Measurements from ENCODE around the gene RAD51AP2.
A peak's percentile ranks its signal among the peaks of the same experiment; 100 is the strongest.

Gene RAD51AP2

GRCh38 chr2:17470855-17471641 is 47.2 kb downstream of the RAD51AP2 start:
- peaks cover 23% of the 10 kb centered on the region for H3K36me3 Mint-ChIP-seq (ENCODE audit: low read depth)
- no peak overlapping the region for H3K4me3 Mint-ChIP-seq
- DNase-seq: peak; percentile 4
- no peak overlapping the region for H3K27ac Mint-ChIP-seq
- TF ChIP-seq CTCF (IDR thresholded peaks at IDR 0.05): peak; percentile 30
- no peaks in the 10 kb centered on the region for H3K4me1 Mint-ChIP-seq
- no peaks in the 10 kb centered on the region for H3K27me3 Mint-ChIP-seq (ENCODE audit: low read depth, poor library complexity)
- peaks cover 42% of the 10 kb centered on the region for H3K9me3 Mint-ChIP-seq

GRCh38 chr2:17461087-17461475 is 57.2 kb downstream of the RAD51AP2 start:
- Mint-ChIP-seq H3K4me1 (peaks cover 14% of the 10 kb centered on the region), H3K36me3 (ENCODE audit: low read depth) (no peaks in the 10 kb centered on the region), H3K27ac (no peak overlapping the region), H3K9me3 (no peaks in the 10 kb centered on the region), H3K27me3 (ENCODE audit: low read depth, poor library complexity) (peaks cover 2% of the 10 kb centered on the region), H3K4me3 (no peak overlapping the region)
- TF ChIP-seq CTCF (IDR thresholded peaks at IDR 0.05): no peak
- DNase-seq: no peak

All from nephron progenitor cell (in vitro differentiated cells).